Keratinocyte (primary cell): ENCODE results near the gene NKX6-1. TPM values are rescaled to one million over a fixed set of nuclear protein-coding genes. Genes with fewer than 3 reads are reported as not detected.
A peak's percentile ranks its signal among the peaks of the same experiment; 100 is the strongest.

Source experiments
- DNase-seq: peaks from one replicate; pipeline ENCODE4 v3.0.0-alpha.2; 2011; ENCODE audit warnings: low read depth, missing footprints, low spot score
- FAIRE-seq: peaks from 2 replicates; lab custom pipeline; 2011; peaks lifted over from hg19 to GRCh38; lab: Jason Lieb, UNC
- H2AFZ ChIP-seq: 2 replicates; pipeline ENCODE4 v1.6.0; 2012; ENCODE audit warnings: low read length, control low read depth, inconsistent platforms; ENCODE audit not compliant: control insufficient read depth
- H3K27ac ChIP-seq: 2 replicates; pipeline ENCODE4 v1.5.1; 2011; ENCODE audit warnings: low read length; ENCODE audit not compliant: control insufficient read depth, insufficient read depth
- H3K27me3 ChIP-seq: 3 replicates; pipeline ENCODE4 v1.6.0; 2011; ENCODE audit warnings: low read length; ENCODE audit not compliant: control insufficient read depth, insufficient read depth; ENCODE audit errors: extremely low read depth
- H3K36me3 ChIP-seq, 2 experiments: 2 replicates in 1 of 2; 3 replicates in 1 of 2; pipeline ENCODE4 v1.5.1; 2011; ENCODE audit warnings: low read length in 2 of 2, mild to moderate bottlenecking in 1 of 2; ENCODE audit not compliant: control insufficient read depth in 2 of 2, insufficient read depth in 2 of 2; ENCODE audit errors: extremely low read depth in 1 of 2
- H3K4me1 ChIP-seq: 3 replicates; pipeline ENCODE4 v1.5.1; 2011; ENCODE audit warnings: low read length; ENCODE audit not compliant: control insufficient read depth, insufficient read depth; ENCODE audit errors: extremely low read depth
- H3K4me2 ChIP-seq: 3 replicates; pipeline ENCODE4 v1.6.0; 2011; ENCODE audit warnings: low read depth, low read length; ENCODE audit not compliant: control insufficient read depth, insufficient read depth; ENCODE audit errors: extremely low read depth
- H3K4me3 ChIP-seq, 3 experiments: fragments of 200-600 bp in 1 of 3; sonication (generic) in 1 of 3; 2 replicates in 2 of 3; 3 replicates in 1 of 3; pipeline ENCODE4 v1.5.1; 2011 to 2016; ENCODE audit warnings: low read length in 3 of 3, mild to moderate bottlenecking in 3 of 3, control low read depth in 2 of 3, inconsistent platforms in 1 of 3, low read depth in 1 of 3, mixed read lengths in 1 of 3, mixed run types in 1 of 3, moderate library complexity in 1 of 3; ENCODE audit not compliant: control insufficient read depth in 2 of 3, insufficient read depth in 2 of 3; ENCODE audit errors: extremely low read depth in 1 of 3
- H3K79me2 ChIP-seq: 2 replicates; pipeline ENCODE4 v1.6.0; 2012; ENCODE audit warnings: low read length; ENCODE audit not compliant: control insufficient read depth, insufficient read depth
- H3K9ac ChIP-seq: 3 replicates; pipeline ENCODE4 v1.6.0; 2011; ENCODE audit warnings: low read length; ENCODE audit not compliant: control insufficient read depth, insufficient read depth; ENCODE audit errors: extremely low read depth
- H3K9me1 ChIP-seq: 3 replicates; pipeline ENCODE4 v1.6.0; 2011; ENCODE audit warnings: low read length; ENCODE audit not compliant: control insufficient read depth, insufficient read depth; ENCODE audit errors: extremely low read depth
- H3K9me3 ChIP-seq: 2 replicates; pipeline ENCODE4 v1.5.1; 2012; ENCODE audit warnings: low read depth, low read length; ENCODE audit not compliant: control insufficient read depth
- H4K20me1 ChIP-seq: 3 replicates; pipeline ENCODE4 v1.6.0; 2011; ENCODE audit warnings: low read length; ENCODE audit not compliant: control insufficient read depth, insufficient read depth; ENCODE audit errors: extremely low read depth
- CTCF ChIP-seq, 3 experiments: IDR thresholded peaks in 1 of 3; conservative IDR thresholded peaks in 1 of 3; optimal IDR thresholded peaks in 1 of 3; 2 replicates in 2 of 3; 3 replicates in 1 of 3; pipeline versions ENCODE3 to v1.5.1; 2011; ENCODE audit warnings: low read length in 3 of 3, mild to moderate bottlenecking in 3 of 3, moderate library complexity in 2 of 3, control low read depth in 1 of 3, inconsistent platforms in 1 of 3; ENCODE audit not compliant: insufficient read depth in 2 of 3; ENCODE audit errors: extremely low read depth in 1 of 3
- EZH2 ChIP-seq: IDR thresholded peaks from one replicate; pipeline ENCODE4 v1.6.1; 2012; ENCODE audit warnings: inconsistent platforms, mild to moderate bottlenecking, low read length, moderate library complexity
- dilution Hi-C: fragments of 300-500 bp; cut with MboI; formaldehyde crosslinking; loops from one replicate; pipeline ENCODE4 v1.7.0; 2020; ENCODE audit warnings: low sequenced_read_pairs; ENCODE audit not compliant: extremely low pct_ligation_motif_present
- polyA minus RNA-seq, 3 experiments: library from RNA; depleted of rRNA, polyadenylated mRNA; stranded (reverse); fragments of >200 nt; gene quantifications; 1 replicate in 1 of 3; 2 replicates in 1 of 3; 3 replicates in 1 of 3; pipeline ENCODE4 v1.2.3, GENCODE V29; 2011
- polyA plus RNA-seq, 5 experiments: library from polyadenylated mRNA; depleted of rRNA in 3 of 5; stranded (reverse) in 3 of 5; stranded (forward) in 1 of 5; unstranded in 1 of 5; fragments of >200 nt; gene quantifications; 1 replicate in 1 of 5; 2 replicates in 3 of 5; 3 replicates in 1 of 5; pipeline versions ENCODE4 v1.2.1 to v1.2.3, GENCODE V29; 2011 to 2012; ENCODE audit warnings: missing spikeins in 2 of 5, low read depth in 1 of 5, low replicate concordance in 1 of 5

NKX6-1 gene
- polyA plus RNA-seq (not detected in 3 replicates), polyA minus RNA-seq (not detected in 3 replicates)
- polyA plus RNA-seq (2011; ENCODE audit: low read depth): not detected
- not detected in 2 replicates for polyA plus RNA-seq (2011; cell fraction: cytosol; rRNA removed)
- polyA plus RNA-seq (2011; cell fraction: nucleus; rRNA removed): not detected in 2 replicates
- polyA plus RNA-seq (2012; ENCODE audit: low replicate concordance): not detected in 2 replicates
- polyA minus RNA-seq (2011; cell fraction: cytosol; rRNA and poly(A)+ RNA removed): not detected
- not detected in 2 replicates for polyA minus RNA-seq (2011; cell fraction: nucleus; rRNA and poly(A)+ RNA removed)

- Histone ChIP-seq H4K20me1 (no peaks in the 10 kb centered on the region), H3K36me3 (no peaks in the 10 kb centered on the region), H3K27me3 (peaks cover 95% of the 10 kb centered on the region), H3K27ac (no peak within 1 kb of the TSS), H3K9me1 (no peaks in the 10 kb centered on the region), H2AFZ (no peak within 1 kb of the TSS), H3K4me2 (peak within 1 kb of the TSS; percentile 55), H3K79me2 (no peaks in the 10 kb centered on the region), H3K9ac (no peak within 1 kb of the TSS), H3K4me1 (peaks cover 5% of the 10 kb centered on the region), H3K4me3 (peak within 1 kb of the TSS in 2 of 3 experiments; percentile 45 to 57), H3K9me3 (peaks cover 10% of the 10 kb centered on the region)
- TF ChIP-seq EZH2: no peak
- no peak for TF ChIP-seq CTCF (optimal IDR thresholded peaks at IDR 0.05 in 1 of 3, IDR thresholded peaks at IDR 0.05 in 1 of 3, conservative IDR thresholded peaks at IDR 0.05 in 1 of 3; ENCODE audit: extremely low read depth in 1 of 3, insufficient read depth in 2 of 3, low read length in 3 of 3)
- no peak for FAIRE-seq
- dilution Hi-C loops: no loop called here
- DNase-seq: no peak
These were observed at the start of gene NKX6-1 for GRCh38 chr4:84498935-84499623. NKX6-1 (minus strand) TSS chr4:84499292; CDS start chr4:84498228, 1,064 bp downstream.

DNA sequence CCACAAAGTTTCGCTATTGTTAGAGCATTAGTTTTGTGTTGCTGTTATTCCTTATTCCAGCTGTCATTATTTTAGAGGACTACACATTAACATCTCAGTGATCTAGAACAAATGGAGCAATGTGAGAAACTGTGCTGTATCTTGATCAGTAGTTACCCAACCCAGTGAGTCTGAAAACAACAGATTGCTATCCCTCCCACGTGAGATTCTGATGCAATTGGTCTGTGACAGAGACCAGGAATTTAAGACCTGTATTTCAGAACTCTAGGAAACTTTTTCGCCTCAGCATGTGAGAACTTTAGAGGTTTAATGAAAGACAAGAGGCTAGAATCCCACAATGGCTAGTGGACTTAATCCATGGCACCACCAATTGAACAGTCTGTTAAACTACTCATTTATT lies 48.1 kb upstream of the NKX6-1 start:
- dilution Hi-C loops: no loop called here
- DNase-seq (no peak), FAIRE-seq (no peak)
- H3K4me3 ChIP-seq: no peak overlapping the region
- no peak for TF ChIP-seq CTCF (optimal IDR thresholded peaks at IDR 0.05 in 1 of 3, IDR thresholded peaks at IDR 0.05 in 1 of 3, conservative IDR thresholded peaks at IDR 0.05 in 1 of 3; ENCODE audit: extremely low read depth in 1 of 3, insufficient read depth in 2 of 3, low read length in 3 of 3)
- TF ChIP-seq EZH2: no peak
- no peak overlapping the region for H3K27ac ChIP-seq
- no peak overlapping the region for H3K9ac ChIP-seq
- no peak overlapping the region for H3K4me2 ChIP-seq
- no peaks in the 10 kb centered on the region for H3K36me3 ChIP-seq
- no peaks in the 10 kb centered on the region for H3K9me3 ChIP-seq
- no peaks in the 10 kb centered on the region for H3K27me3 ChIP-seq
- no peaks in the 10 kb centered on the region for H3K9me1 ChIP-seq
- no peak overlapping the region for H2AFZ ChIP-seq
- H3K79me2 ChIP-seq: no peaks in the 10 kb centered on the region
- no peaks in the 10 kb centered on the region for H3K4me1 ChIP-seq
- no peaks in the 10 kb centered on the region for H4K20me1 ChIP-seq
